GM12878 (cell line): ENCODE results near the gene MRPL38. TPM values are rescaled to one million over a fixed set of nuclear protein-coding genes. Genes with fewer than 3 reads are reported as not detected.

Source experiments
- CBFB ChIP-seq: IDR thresholded peaks from 2 replicates; pipeline ENCODE4 v1.6.1; 2016; ENCODE audit warnings: antibody characterized with exemption, low read depth
- CBX3 ChIP-seq: fragments of 200-600 bp; sonication (generic); IDR thresholded peaks from 2 replicates; pipeline ENCODE4 v1.6.1; 2016; ENCODE audit warnings: low read depth, borderline replicate concordance
- CREM ChIP-seq: IDR thresholded peaks from 2 replicates; pipeline ENCODE4 v1.6.1; 2014; ENCODE audit warnings: antibody characterized with exemption, low read depth
- DPF2 ChIP-seq: fragments of 450-650 bp; IDR thresholded peaks from 2 replicates; pipeline ENCODE4 v1.6.1; 2017; ENCODE audit warnings: mild to moderate bottlenecking
- GABPA ChIP-seq: IDR thresholded peaks from 2 replicates; pipeline ENCODE4 v1.6.1; 2014; ENCODE audit warnings: antibody characterized with exemption, low read depth, mild to moderate bottlenecking, inconsistent platforms
- HDGF ChIP-seq: fragments of 450-650 bp; IDR thresholded peaks from 2 replicates; pipeline ENCODE4 v1.6.1; 2016; ENCODE audit warnings: antibody characterized with exemption
- IKZF1 ChIP-seq: fragments of 450-650 bp; conservative IDR thresholded peaks from 2 replicates; pipeline ENCODE4 v1.6.1; 2017; ENCODE audit warnings: antibody characterized with exemption, mild to moderate bottlenecking
- IKZF2 ChIP-seq, 2 experiments: fragments of 450-650 bp; IDR thresholded peaks; 2 replicates each; pipeline ENCODE4 v1.6.1; 2017; ENCODE audit warnings: mild to moderate bottlenecking in 2 of 2, moderate library complexity in 2 of 2
- LARP7 ChIP-seq: fragments of 450-650 bp; IDR thresholded peaks from 2 replicates; pipeline ENCODE4 v1.6.1; 2017; ENCODE audit warnings: mild to moderate bottlenecking
- MEF2B ChIP-seq: fragments of 450-650 bp; IDR thresholded peaks from 2 replicates; pipeline ENCODE4 v1.6.1; 2018; ENCODE audit warnings: mild to moderate bottlenecking, moderate library complexity; ENCODE audit not compliant: partially characterized antibody, poor library complexity, severe bottlenecking
- MTA3 ChIP-seq: IDR thresholded peaks from 2 replicates; pipeline ENCODE4 v1.6.1; 2012; ENCODE audit warnings: low read length, inconsistent platforms, borderline replicate concordance
- MXI1 ChIP-seq: fragments of 150-350 bp; IDR thresholded peaks from 2 replicates; pipeline ENCODE4 v1.6.1; 2011; ENCODE audit warnings: low read depth, mild to moderate bottlenecking, inconsistent platforms, low read length, improper control_type of control experiment
- NR2C1 ChIP-seq: fragments of 450-650 bp; IDR thresholded peaks from 2 replicates; pipeline ENCODE4 v1.6.1; 2017; ENCODE audit warnings: antibody characterized with exemption, mild to moderate bottlenecking, moderate library complexity
- PML ChIP-seq: IDR thresholded peaks from 2 replicates; pipeline ENCODE4 v1.6.1; 2012; ENCODE audit warnings: low read length, inconsistent platforms
- SREBF1 ChIP-seq: IDR thresholded peaks from 2 replicates; pipeline ENCODE4 v1.6.1; 2012; ENCODE audit warnings: mild to moderate bottlenecking, low read length
- TBL1XR1 ChIP-seq: IDR thresholded peaks from 2 replicates; pipeline ENCODE4 v1.6.1; 2012; ENCODE audit warnings: low read depth, low read length, improper control_type of control experiment
- WRNIP1 ChIP-seq: IDR thresholded peaks from 2 replicates; pipeline ENCODE4 v1.6.1; 2011; ENCODE audit warnings: low read depth, low read length, improper control_type of control experiment, borderline replicate concordance
- ZNF207 ChIP-seq: fragments of 450-650 bp; IDR thresholded peaks from 2 replicates; pipeline ENCODE4 v1.6.1; 2014; ENCODE audit warnings: antibody characterized with exemption, mild to moderate bottlenecking, borderline replicate concordance
- ZNF622 ChIP-seq: fragments of 450-650 bp; IDR thresholded peaks from 2 replicates; pipeline ENCODE4 v1.6.1; 2017; ENCODE audit warnings: mild to moderate bottlenecking, inconsistent platforms
- polyA plus RNA-seq, 11 experiments: library from polyadenylated mRNA; depleted of rRNA in 4 of 11; unstranded in 6 of 11; stranded (reverse) in 5 of 11; fragments of >200 nt; fragmentation: Nextera tagmentation in 4 of 11; fragmentation: Illumina TruSeq in 1 of 11; extraction: Ambion mirVana in 4 of 11; extraction: Trizol in 1 of 11; gene quantifications; 1 replicate in 1 of 11; 2 replicates in 10 of 11; pipeline versions ENCODE4 v1.2.1 to v1.2.3, GENCODE V29; 2011 to 2016; ENCODE audit warnings: inconsistent platforms in 2 of 11, missing spikeins in 2 of 11, low read depth in 1 of 11
- total RNA-seq, 4 experiments: library from RNA; depleted of rRNA in 3 of 4; stranded (reverse); fragments of >200 nt in 3 of 4; fragmentation: Illumina TruSeq in 1 of 4; extraction: Trizol in 1 of 4; gene quantifications; 2 replicates each; pipeline versions ENCODE4 v1.2.1 to v1.2.3, GENCODE V29; 2013 to 2021
- TF ChIP-seq, protein P1 (sequence below): IDR thresholded peaks from 2 replicates; pipeline ENCODE4 v1.6.1; 2011; ENCODE audit warnings: borderline replicate concordance, low read depth, mild to moderate bottlenecking, moderate library complexity, mixed read lengths, low read length; ENCODE audit not compliant: insufficient read depth; ENCODE audit errors: extremely low read length
- TF ChIP-seq, protein P2 (sequence below), 3 experiments: IDR thresholded peaks in 2 of 3; conservative IDR thresholded peaks in 1 of 3; 2 replicates each; pipeline ENCODE4 v1.5.1; 2011; ENCODE audit warnings: low read depth in 3 of 3, low read length in 3 of 3, mild to moderate bottlenecking in 3 of 3, control low read depth in 2 of 3, moderate library complexity in 2 of 3, inconsistent platforms in 1 of 3, mixed read lengths in 1 of 3; ENCODE audit not compliant: control insufficient read depth in 2 of 3, insufficient read depth in 1 of 3; ENCODE audit errors: extremely low read depth in 1 of 3
- TF ChIP-seq, protein P3 (sequence below): IDR thresholded peaks from 2 replicates; pipeline ENCODE4 v1.6.1; 2012; ENCODE audit warnings: low read depth, low read length, improper control_type of control experiment
- TF ChIP-seq, protein P4 (sequence below): fragments of 450-650 bp; IDR thresholded peaks from 2 replicates; pipeline ENCODE4 v1.6.1; 2017; ENCODE audit warnings: mild to moderate bottlenecking, moderate library complexity

The MRPL38 gene
- total and polyA plus RNA-seq, 10 of the 15 experiments (the other 5 are each of a cell fraction or from before 2014, with no cell fraction given): 6.6 to 205 (median 53.1) TPM

DNA sequence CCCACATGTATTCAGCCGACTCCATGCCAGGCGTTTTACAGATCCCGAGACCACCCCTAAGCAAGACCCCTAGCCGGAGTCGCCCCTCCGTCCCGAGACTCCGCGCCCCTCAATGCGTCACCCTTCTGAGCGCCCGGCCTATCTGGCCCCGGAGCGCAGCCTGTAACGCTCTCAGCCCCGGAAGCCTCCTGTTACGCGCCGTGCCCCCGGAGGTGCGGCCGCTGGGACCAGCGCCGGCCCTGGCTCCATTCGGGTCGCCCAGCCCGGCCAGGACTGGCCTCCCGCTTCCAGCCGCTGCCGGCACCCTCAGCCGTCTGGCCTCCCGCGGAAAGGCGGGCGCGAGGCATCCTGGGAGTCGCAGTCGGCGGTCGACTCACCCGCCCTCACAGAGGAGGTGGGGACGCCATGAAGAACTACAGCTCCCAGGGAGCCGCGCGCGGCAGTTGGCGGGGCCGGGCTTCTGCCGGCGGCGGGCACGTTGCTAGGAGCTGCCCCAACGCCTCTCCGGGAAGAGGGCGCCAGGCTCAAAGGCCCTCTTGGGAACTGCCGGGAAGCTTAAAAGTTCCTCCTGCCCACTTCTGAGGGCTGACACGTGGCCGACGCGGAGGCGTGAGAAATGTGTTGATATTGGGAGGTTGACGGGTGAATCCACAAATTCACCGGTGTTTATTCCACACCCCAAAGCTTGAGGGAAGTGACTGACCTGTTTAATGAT is 36.2 kb upstream of the MRPL38 start, which contains the start of gene FBF1 (continued):
- peak; percentile 78 for TF ChIP-seq LARP7
- TF ChIP-seq IKZF2 (IDR thresholded peaks at IDR 0.05): no peak
- no peak for TF ChIP-seq MEF2B
- TF ChIP-seq PML: peak; percentile 74
- TF ChIP-seq GABPA: no peak
- TF ChIP-seq CBFB: no peak
- TF ChIP-seq MXI1: peak; percentile 95
- TF ChIP-seq, protein P1, sequence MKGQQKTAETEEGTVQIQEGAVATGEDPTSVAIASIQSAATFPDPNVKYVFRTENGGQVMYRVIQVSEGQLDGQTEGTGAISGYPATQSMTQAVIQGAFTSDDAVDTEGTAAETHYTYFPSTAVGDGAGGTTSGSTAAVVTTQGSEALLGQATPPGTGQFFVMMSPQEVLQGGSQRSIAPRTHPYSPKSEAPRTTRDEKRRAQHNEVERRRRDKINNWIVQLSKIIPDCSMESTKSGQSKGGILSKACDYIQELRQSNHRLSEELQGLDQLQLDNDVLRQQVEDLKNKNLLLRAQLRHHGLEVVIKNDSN: no peak
- TF ChIP-seq ZNF207: peak; percentile 76; the same call in 1 of the 2 replicates
- TF ChIP-seq WRNIP1: no peak
- peak; percentile 8; the same call in 1 of the 2 replicates for TF ChIP-seq NR2C1
- peak; percentile 77 for TF ChIP-seq SREBF1
- peak; percentile 54; the same call in 1 of the 2 replicates for TF ChIP-seq TBL1XR1
- 0 out of 2 replicates have a peak, but pooled peaks have one; percentile 58 for TF ChIP-seq HDGF
- no peak for TF ChIP-seq CBX3
- TF ChIP-seq, protein P2, sequence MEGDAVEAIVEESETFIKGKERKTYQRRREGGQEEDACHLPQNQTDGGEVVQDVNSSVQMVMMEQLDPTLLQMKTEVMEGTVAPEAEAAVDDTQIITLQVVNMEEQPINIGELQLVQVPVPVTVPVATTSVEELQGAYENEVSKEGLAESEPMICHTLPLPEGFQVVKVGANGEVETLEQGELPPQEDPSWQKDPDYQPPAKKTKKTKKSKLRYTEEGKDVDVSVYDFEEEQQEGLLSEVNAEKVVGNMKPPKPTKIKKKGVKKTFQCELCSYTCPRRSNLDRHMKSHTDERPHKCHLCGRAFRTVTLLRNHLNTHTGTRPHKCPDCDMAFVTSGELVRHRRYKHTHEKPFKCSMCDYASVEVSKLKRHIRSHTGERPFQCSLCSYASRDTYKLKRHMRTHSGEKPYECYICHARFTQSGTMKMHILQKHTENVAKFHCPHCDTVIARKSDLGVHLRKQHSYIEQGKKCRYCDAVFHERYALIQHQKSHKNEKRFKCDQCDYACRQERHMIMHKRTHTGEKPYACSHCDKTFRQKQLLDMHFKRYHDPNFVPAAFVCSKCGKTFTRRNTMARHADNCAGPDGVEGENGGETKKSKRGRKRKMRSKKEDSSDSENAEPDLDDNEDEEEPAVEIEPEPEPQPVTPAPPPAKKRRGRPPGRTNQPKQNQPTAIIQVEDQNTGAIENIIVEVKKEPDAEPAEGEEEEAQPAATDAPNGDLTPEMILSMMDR (IDR thresholded peaks at IDR 0.05 in 2 of 3, conservative IDR thresholded peaks at IDR 0.05 in 1 of 3; ENCODE audit: control insufficient read depth in 2 of 3, extremely low read depth in 1 of 3, insufficient read depth in 1 of 3, low read depth in 3 of 3, low read length in 3 of 3): no peak
- no peak for TF ChIP-seq MTA3
- TF ChIP-seq DPF2: no peak
- peak; percentile 92 for TF ChIP-seq IKZF1
- no peak for TF ChIP-seq ZNF622
- peak; percentile 68; the same call in 1 of the 2 replicates for TF ChIP-seq CREM
- TF ChIP-seq, protein P3, sequence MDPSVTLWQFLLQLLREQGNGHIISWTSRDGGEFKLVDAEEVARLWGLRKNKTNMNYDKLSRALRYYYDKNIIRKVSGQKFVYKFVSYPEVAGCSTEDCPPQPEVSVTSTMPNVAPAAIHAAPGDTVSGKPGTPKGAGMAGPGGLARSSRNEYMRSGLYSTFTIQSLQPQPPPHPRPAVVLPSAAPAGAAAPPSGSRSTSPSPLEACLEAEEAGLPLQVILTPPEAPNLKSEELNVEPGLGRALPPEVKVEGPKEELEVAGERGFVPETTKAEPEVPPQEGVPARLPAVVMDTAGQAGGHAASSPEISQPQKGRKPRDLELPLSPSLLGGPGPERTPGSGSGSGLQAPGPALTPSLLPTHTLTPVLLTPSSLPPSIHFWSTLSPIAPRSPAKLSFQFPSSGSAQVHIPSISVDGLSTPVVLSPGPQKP: peak; percentile 46; the same call in 1 of the 2 replicates
- TF ChIP-seq, protein P4, sequence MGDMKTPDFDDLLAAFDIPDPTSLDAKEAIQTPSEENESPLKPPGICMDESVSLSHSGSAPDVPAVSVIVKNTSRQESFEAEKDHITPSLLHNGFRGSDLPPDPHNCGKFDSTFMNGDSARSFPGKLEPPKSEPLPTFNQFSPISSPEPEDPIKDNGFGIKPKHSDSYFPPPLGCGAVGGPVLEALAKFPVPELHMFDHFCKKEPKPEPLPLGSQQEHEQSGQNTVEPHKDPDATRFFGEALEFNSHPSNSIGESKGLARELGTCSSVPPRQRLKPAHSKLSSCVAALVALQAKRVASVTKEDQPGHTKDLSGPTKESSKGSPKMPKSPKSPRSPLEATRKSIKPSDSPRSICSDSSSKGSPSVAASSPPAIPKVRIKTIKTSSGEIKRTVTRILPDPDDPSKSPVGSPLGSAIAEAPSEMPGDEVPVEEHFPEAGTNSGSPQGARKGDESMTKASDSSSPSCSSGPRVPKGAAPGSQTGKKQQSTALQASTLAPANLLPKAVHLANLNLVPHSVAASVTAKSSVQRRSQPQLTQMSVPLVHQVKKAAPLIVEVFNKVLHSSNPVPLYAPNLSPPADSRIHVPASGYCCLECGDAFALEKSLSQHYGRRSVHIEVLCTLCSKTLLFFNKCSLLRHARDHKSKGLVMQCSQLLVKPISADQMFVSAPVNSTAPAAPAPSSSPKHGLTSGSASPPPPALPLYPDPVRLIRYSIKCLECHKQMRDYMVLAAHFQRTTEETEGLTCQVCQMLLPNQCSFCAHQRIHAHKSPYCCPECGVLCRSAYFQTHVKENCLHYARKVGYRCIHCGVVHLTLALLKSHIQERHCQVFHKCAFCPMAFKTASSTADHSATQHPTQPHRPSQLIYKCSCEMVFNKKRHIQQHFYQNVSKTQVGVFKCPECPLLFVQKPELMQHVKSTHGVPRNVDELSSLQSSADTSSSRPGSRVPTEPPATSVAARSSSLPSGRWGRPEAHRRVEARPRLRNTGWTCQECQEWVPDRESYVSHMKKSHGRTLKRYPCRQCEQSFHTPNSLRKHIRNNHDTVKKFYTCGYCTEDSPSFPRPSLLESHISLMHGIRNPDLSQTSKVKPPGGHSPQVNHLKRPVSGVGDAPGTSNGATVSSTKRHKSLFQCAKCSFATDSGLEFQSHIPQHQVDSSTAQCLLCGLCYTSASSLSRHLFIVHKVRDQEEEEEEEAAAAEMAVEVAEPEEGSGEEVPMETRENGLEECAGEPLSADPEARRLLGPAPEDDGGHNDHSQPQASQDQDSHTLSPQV: no peak
